Measurements from ENCODE around the gene PGAP2. TPM values are rescaled to one million over a fixed set of nuclear protein-coding genes. Genes with fewer than 3 reads are reported as not detected.

Gene PGAP2
- total RNA-seq, 2 donors from 2014 or later = 17.8 to 19.3 TPM

GRCh38 chr11:3830088-3830487 lies 21.7 kb downstream of the PGAP2 start:
- Mint-ChIP-seq H3K4me3 (no peak overlapping the region), H3K36me3 (ENCODE audit: low read depth) (no peaks in the 10 kb centered on the region), H3K27ac (peak overlapping the region; percentile 98), H3K27me3 (no peaks in the 10 kb centered on the region), H3K4me1 (peaks cover 59% of the 10 kb centered on the region)
- no peak for DNase-seq
- no peaks in the 10 kb centered on the region for H3K9me3 ChIP-seq (ENCODE audit: control insufficient read depth, low read length, poor library complexity, severe bottlenecking)
- no peak for ATAC-seq

- Mint-ChIP-seq H3K27ac (peak overlapping the region; percentile 98), H3K4me3 (no peak overlapping the region), H3K4me1 (peaks cover 65% of the 10 kb centered on the region), H3K27me3 (no peaks in the 10 kb centered on the region), H3K36me3 (ENCODE audit: low read depth) (peaks cover 4% of the 10 kb centered on the region)
- ATAC-seq (no peak), DNase-seq (no peak)
- H3K9me3 ChIP-seq (ENCODE audit: control insufficient read depth, low read length, poor library complexity, severe bottlenecking) = no peaks in the 10 kb centered on the region
Measured at GRCh38 chr11:3830730-3831129, 22.4 kb downstream of the PGAP2 start.

DNA sequence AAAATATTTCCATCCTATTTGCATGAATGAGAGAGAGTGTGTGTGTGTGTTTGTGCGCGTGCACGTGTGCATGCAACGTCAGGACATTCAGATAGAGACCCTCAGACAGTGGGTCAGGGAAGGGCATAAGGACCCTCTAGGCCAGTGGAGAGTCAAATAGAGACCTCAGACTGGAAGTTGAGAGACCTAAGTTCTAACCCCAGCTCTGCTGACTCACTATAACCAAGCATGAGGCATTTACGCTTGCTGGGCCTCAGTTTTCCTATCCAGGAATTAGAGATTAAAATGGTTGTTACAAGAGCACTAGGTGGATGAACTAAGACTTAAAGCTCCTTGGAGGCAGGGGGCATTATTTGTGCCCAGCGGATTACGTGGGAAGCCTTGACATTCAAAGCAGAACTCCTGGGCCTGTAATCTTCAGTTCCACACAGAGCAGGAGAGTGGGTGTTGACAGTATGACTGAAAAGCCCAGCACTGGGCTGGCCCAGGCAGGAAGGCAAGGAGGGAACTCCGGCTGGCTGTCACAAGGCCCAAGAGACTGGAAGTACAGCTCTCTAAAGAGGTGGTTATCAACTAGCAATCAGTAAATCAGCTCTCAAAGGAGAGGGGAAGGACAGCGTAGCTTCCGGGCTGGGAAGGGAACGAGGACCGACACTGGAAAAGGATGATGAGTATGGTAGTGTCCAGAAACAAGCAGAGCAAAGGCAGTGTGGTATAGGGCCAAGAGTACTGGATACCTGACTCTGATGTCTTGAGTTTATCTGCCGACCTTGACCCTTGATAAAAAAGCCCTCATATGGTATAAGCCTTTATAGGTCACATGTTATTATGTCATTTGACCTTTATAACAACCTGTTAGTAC lies 23.2 kb downstream of the PGAP2 start:
- peaks cover 4% of the 10 kb centered on the region for H3K36me3 Mint-ChIP-seq (ENCODE audit: low read depth)
- peak overlapping the region; percentile 98 for H3K27ac Mint-ChIP-seq
- no peaks in the 10 kb centered on the region for H3K27me3 Mint-ChIP-seq

GRCh38 chr11:3832816-3833215 lies 24.5 kb downstream of the PGAP2 start:
- peaks cover 4% of the 10 kb centered on the region for H3K36me3 Mint-ChIP-seq (ENCODE audit: low read depth)
- no peaks in the 10 kb centered on the region for H3K27me3 Mint-ChIP-seq
- H3K4me1 Mint-ChIP-seq = peaks cover 61% of the 10 kb centered on the region
- peak overlapping the region; percentile 98 for H3K27ac Mint-ChIP-seq
- DNase-seq (no peak), ATAC-seq (no peak)
- peak overlapping the region; percentile 97 for H3K4me3 Mint-ChIP-seq
- no peaks in the 10 kb centered on the region for H3K9me3 ChIP-seq (ENCODE audit: control insufficient read depth, low read length, poor library complexity, severe bottlenecking)

More for the DNA sequence above, 23.2 kb downstream of the PGAP2 start:
- H3K9me3 ChIP-seq (ENCODE audit: control insufficient read depth, low read length, poor library complexity, severe bottlenecking) = no peaks in the 10 kb centered on the region
- peaks cover 64% of the 10 kb centered on the region for H3K4me1 Mint-ChIP-seq
- DNase-seq (no peak), ATAC-seq (peak; percentile 43)
- peak overlapping the region; percentile 71 for H3K4me3 Mint-ChIP-seq

DNA sequence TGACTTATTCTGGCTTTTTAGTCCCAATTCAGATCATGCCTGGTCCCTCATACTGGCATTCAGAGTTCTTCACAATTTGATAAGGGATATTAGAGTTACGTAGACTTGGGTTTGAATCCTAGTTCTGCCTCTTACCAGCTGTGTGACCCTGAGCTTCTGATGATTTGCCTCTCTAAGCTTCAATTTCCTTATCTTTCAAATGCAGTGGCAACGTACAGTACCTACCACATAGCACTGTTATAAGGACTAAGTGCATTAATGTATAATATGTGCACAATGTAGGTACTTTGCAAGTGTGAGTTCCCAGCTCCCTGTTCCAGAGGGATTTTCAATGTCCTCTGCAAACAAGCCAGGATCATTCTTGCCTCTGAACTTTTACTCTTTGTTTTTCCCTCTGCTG lies 25.1 kb downstream of the PGAP2 start:
- peaks cover 4% of the 10 kb centered on the region for H3K36me3 Mint-ChIP-seq (ENCODE audit: low read depth)
- no peak for DNase-seq
- H3K9me3 ChIP-seq (ENCODE audit: control insufficient read depth, low read length, poor library complexity, severe bottlenecking) = no peaks in the 10 kb centered on the region
- H3K27me3 Mint-ChIP-seq = no peaks in the 10 kb centered on the region
- H3K4me1 Mint-ChIP-seq = peaks cover 63% of the 10 kb centered on the region
- no peak for ATAC-seq
- H3K4me3 Mint-ChIP-seq = peak overlapping the region; percentile 97
- H3K27ac Mint-ChIP-seq = peak overlapping the region; percentile 98

GRCh38 chr11:3834349-3834663 lies 25.9 kb downstream of the PGAP2 start:
- DNase-seq = no peak
- H3K27me3 Mint-ChIP-seq = no peaks in the 10 kb centered on the region
- H3K4me3 Mint-ChIP-seq = peak overlapping the region; percentile 97
- H3K4me1 Mint-ChIP-seq = peaks cover 70% of the 10 kb centered on the region
- no peak for ATAC-seq
- peaks cover 7% of the 10 kb centered on the region for H3K36me3 Mint-ChIP-seq (ENCODE audit: low read depth)
- peak overlapping the region; percentile 98 for H3K27ac Mint-ChIP-seq
- H3K9me3 ChIP-seq (ENCODE audit: control insufficient read depth, low read length, poor library complexity, severe bottlenecking) = no peaks in the 10 kb centered on the region

DNA sequence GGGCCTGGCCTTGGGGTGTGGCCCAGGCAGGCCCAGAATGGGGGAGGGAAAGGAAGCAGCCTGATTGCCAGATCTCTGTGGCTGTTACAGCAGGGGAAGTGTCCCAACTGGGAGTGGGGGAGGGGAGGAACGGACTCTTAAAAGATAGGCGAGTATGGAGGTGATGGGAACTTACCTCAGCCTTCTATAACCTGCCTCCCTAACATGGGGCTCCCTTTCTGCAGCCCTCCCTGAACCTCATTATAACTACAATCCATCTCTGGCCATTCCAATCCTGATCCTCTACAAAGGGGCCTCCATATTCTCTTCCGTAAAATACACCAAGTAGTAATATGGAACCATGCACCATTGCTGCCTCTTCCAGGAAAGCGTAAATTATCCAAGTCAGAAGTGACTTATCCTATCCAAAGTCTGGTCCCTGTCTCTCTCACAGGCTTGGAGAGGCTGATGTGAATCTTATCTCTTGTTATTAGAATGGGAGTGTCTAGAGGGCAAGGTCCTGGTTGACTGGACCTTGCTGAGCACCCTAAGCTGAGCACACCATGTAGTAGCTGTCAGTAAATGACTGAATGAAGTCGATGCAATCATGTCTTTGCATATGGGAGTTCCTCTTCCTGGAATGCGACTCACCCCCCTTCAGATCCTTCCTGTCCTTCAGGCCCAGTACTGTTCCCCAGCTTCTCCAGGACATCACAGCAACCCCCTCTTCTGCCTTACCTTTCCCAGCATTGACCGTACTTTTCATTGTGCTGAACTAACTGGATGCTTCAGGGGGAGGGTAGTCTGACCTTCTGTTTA lies 26.5 kb downstream of the PGAP2 start:
- ATAC-seq (no peak), DNase-seq (no peak)
- H3K9me3 ChIP-seq (ENCODE audit: control insufficient read depth, low read length, poor library complexity, severe bottlenecking) = no peaks in the 10 kb centered on the region
- peaks cover 11% of the 10 kb centered on the region for H3K36me3 Mint-ChIP-seq (ENCODE audit: low read depth)
- H3K27ac Mint-ChIP-seq = peak overlapping the region; percentile 98
- peak overlapping the region; percentile 97 for H3K4me3 Mint-ChIP-seq
- H3K4me1 Mint-ChIP-seq = peaks cover 76% of the 10 kb centered on the region
- H3K27me3 Mint-ChIP-seq = no peaks in the 10 kb centered on the region

DNA sequence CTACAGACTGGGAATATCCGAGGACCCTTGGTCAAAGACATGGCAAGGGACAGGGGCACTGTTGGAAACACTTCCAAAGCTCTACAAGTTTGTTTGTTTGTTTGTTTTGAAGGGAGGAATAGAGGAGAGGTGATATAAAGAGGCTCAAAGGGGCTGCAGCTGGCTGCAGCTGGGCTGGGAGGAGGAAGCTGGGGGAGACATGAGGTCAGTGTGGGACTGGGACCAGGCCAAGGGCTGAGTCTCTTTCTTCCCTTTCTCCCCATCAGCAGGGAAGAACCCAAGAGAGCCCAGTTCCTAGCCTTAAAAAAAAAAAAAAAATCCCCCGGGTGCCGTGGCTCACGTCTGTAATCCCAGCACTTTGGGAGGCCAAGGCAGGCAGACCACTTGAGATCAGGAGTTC lies 27.4 kb downstream of the PGAP2 start:
- no peak for DNase-seq
- Mint-ChIP-seq H3K36me3 (ENCODE audit: low read depth) (peaks cover 13% of the 10 kb centered on the region), H3K27me3 (no peaks in the 10 kb centered on the region), H3K4me3 (peak overlapping the region; percentile 97), H3K27ac (peak overlapping the region; percentile 98), H3K4me1 (peaks cover 72% of the 10 kb centered on the region)
- no peaks in the 10 kb centered on the region for H3K9me3 ChIP-seq (ENCODE audit: control insufficient read depth, low read length, poor library complexity, severe bottlenecking)
- no peak for ATAC-seq

- peak overlapping the region; percentile 97 for H3K4me3 Mint-ChIP-seq
- ATAC-seq = no peak
- peak in 2 of 3 donors; percentile 31 to 37 for DNase-seq
- no peaks in the 10 kb centered on the region for H3K9me3 ChIP-seq (ENCODE audit: control insufficient read depth, low read length, poor library complexity, severe bottlenecking)
- H3K27me3 Mint-ChIP-seq = no peaks in the 10 kb centered on the region
- peaks cover 61% of the 10 kb centered on the region for H3K4me1 Mint-ChIP-seq
- peak overlapping the region; percentile 98 for H3K27ac Mint-ChIP-seq
- H3K36me3 Mint-ChIP-seq (ENCODE audit: low read depth) = peaks cover 13% of the 10 kb centered on the region
Measured at GRCh38 chr11:3836903-3837302, 28.5 kb downstream of the PGAP2 start.

DNA sequence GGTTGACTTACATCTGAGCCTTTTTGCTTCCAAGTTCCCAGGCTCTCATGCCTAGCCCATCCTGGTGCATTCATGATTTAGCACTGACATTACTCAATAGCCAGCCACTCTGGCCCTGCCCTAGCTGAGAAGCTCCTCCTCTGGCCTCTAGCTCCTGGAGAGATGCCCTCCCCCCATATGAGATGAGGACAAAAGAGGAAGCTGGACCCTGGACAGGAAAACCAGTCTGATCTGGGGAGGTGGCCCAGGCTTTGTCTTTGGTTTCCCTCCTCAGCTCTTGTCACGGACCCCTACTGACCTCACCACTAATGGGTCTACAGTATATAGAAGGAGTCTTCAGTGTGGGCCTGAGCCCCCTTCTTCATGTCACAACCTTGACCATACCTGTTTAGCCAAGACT lies 29.4 kb downstream of the PGAP2 start:
- Mint-ChIP-seq H3K27ac (peak overlapping the region; percentile 98), H3K4me1 (peaks cover 54% of the 10 kb centered on the region), H3K27me3 (no peaks in the 10 kb centered on the region), H3K36me3 (ENCODE audit: low read depth) (peaks cover 13% of the 10 kb centered on the region), H3K4me3 (peak overlapping the region; percentile 97)
- H3K9me3 ChIP-seq (ENCODE audit: control insufficient read depth, low read length, poor library complexity, severe bottlenecking) = no peaks in the 10 kb centered on the region
- no peak for ATAC-seq
- DNase-seq = no peak

GRCh38 chr11:3838504-3838903 lies 30.1 kb downstream of the PGAP2 start:
- Mint-ChIP-seq H3K36me3 (ENCODE audit: low read depth) (peaks cover 13% of the 10 kb centered on the region), H3K27me3 (no peaks in the 10 kb centered on the region), H3K4me3 (peak overlapping the region; percentile 97), H3K4me1 (peaks cover 47% of the 10 kb centered on the region), H3K27ac (peak overlapping the region; percentile 98)
- ATAC-seq (no peak), DNase-seq (no peak)
- H3K9me3 ChIP-seq (ENCODE audit: control insufficient read depth, low read length, poor library complexity, severe bottlenecking) = no peaks in the 10 kb centered on the region

- H3K27ac Mint-ChIP-seq = peak overlapping the region; percentile 98
- no peak for ATAC-seq
- DNase-seq = peak in 2 of 3 donors; percentile 28 to 30
- H3K9me3 ChIP-seq (ENCODE audit: control insufficient read depth, low read length, poor library complexity, severe bottlenecking) = no peaks in the 10 kb centered on the region
- H3K4me1 Mint-ChIP-seq = peaks cover 34% of the 10 kb centered on the region
- H3K4me3 Mint-ChIP-seq = peak overlapping the region; percentile 97
- no peaks in the 10 kb centered on the region for H3K27me3 Mint-ChIP-seq
- peaks cover 13% of the 10 kb centered on the region for H3K36me3 Mint-ChIP-seq (ENCODE audit: low read depth)
Measured at GRCh38 chr11:3840004-3840869, 31.9 kb downstream of the PGAP2 start.

Measured in T-helper 17 cell (primary cell).